ENCODE measurements around the gene MPRIP.

- TF ChIP-seq ZNF645 (tag by site-specific recombination; IDR thresholded peaks at IDR 0.05), result no peak
- TF ChIP-seq SP2 (tag by site-specific recombination; IDR thresholded peaks at IDR 0.05), result no peak
- no peak for TF ChIP-seq REPIN1 (tag by site-specific recombination; IDR thresholded peaks at IDR 0.05; ENCODE audit: low read depth)
- no peak for TF ChIP-seq ZNF239 (tag by site-specific recombination; IDR thresholded peaks at IDR 0.05)
- no peak for TF ChIP-seq ZNF48 (tag by site-specific recombination; IDR thresholded peaks at IDR 0.05)
- no peak for TF ChIP-seq CTCF (tag by site-specific recombination; IDR thresholded peaks at IDR 0.05)
- no peak for TF ChIP-seq EGR2 (tag by site-specific recombination; IDR thresholded peaks at IDR 0.05; ENCODE audit: low read depth)
- no peak for TF ChIP-seq ZNF350 (tag by site-specific recombination; IDR thresholded peaks at IDR 0.05)
- TF ChIP-seq ZNF302 (tag by site-specific recombination; IDR thresholded peaks at IDR 0.05; ENCODE audit: low read depth), result no peak
- TF ChIP-seq ZBTB26 (tag by site-specific recombination; optimal IDR thresholded peaks at IDR 0.05), result no peak
- no peak for TF ChIP-seq ZNF175 (tag by site-specific recombination; IDR thresholded peaks at IDR 0.05)
Observed at GRCh38 chr17:17150448-17150800, 108.2 kb downstream of the MPRIP start.
